C4-2B (cell line): Measurements from ENCODE around the gene PI4K2A.

Experiments used
- CTCF ChIP-seq: fragments of 450-650 bp; conservative IDR thresholded peaks from 2 replicates; pipeline ENCODE4 v1.5.1; 2017; ENCODE audit warnings: mild to moderate bottlenecking
- ZFX ChIP-seq: fragments of 450-650 bp; IDR thresholded peaks from 2 replicates; pipeline ENCODE4 v1.6.1; 2017

- TF ChIP-seq CTCF (no peak), ZFX (no peak)
Observed at GRCh38 chr10:97611473-97611872, 29.0 kb upstream of the PI4K2A start.
